ENCODE results near the gene IGFL2.

- TF ChIP-seq, protein P1, sequence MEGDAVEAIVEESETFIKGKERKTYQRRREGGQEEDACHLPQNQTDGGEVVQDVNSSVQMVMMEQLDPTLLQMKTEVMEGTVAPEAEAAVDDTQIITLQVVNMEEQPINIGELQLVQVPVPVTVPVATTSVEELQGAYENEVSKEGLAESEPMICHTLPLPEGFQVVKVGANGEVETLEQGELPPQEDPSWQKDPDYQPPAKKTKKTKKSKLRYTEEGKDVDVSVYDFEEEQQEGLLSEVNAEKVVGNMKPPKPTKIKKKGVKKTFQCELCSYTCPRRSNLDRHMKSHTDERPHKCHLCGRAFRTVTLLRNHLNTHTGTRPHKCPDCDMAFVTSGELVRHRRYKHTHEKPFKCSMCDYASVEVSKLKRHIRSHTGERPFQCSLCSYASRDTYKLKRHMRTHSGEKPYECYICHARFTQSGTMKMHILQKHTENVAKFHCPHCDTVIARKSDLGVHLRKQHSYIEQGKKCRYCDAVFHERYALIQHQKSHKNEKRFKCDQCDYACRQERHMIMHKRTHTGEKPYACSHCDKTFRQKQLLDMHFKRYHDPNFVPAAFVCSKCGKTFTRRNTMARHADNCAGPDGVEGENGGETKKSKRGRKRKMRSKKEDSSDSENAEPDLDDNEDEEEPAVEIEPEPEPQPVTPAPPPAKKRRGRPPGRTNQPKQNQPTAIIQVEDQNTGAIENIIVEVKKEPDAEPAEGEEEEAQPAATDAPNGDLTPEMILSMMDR (IDR thresholded peaks at IDR 0.05): no peak
- TF ChIP-seq POLR2A (IDR thresholded peaks at IDR 0.05): no peak
These were observed 22.6 kb upstream of the IGFL2 start for GRCh38 chr19:46125447-46125846.
